ENCODE results near the gene MAML1. TPM values are rescaled to one million over a fixed set of nuclear protein-coding genes. Genes with fewer than 3 reads are reported as not detected.

Gene MAML1
- total and polyA plus RNA-seq, 2 donors = 10.5 to 13.3 TPM

GRCh38 chr5:179797741-179798140, 65.1 kb downstream of the MAML1 start:
- Histone ChIP-seq H3K4me3 (ENCODE audit: low read length in 2 of 2) (no peak overlapping the region), H3K27ac (ENCODE audit: low read depth in 1 of 2, low read length in 1 of 2) (no peak overlapping the region), H3K27me3 (ENCODE audit: control insufficient read depth in 2 of 2, insufficient read depth in 1 of 2, low read length in 1 of 2) (peaks cover 3 to 36% of the 10 kb centered on the region in 2 donors), H3K4me1 (ENCODE audit: control insufficient read depth in 2 of 2, insufficient read depth in 2 of 2, low read length in 2 of 2) (peaks cover 10 to 39% of the 10 kb centered on the region in 2 donors), H3K36me3 (ENCODE audit: control insufficient read depth in 2 of 2, insufficient read depth in 2 of 2, low read length in 1 of 2) (peaks cover 26 to 32% of the 10 kb centered on the region in 2 donors), H3K9me3 (ENCODE audit: control insufficient read depth in 2 of 2, insufficient read depth in 1 of 2, low read length in 1 of 2) (peaks cover 2 to 5% of the 10 kb centered on the region in 2 donors)
- DNase-seq (ENCODE audit: low read depth in 6 of 9, low spot score in 9 of 9) = no peak
- WGBS = 98% methylated on average over 30 of the region's 30 CpGs

DNA sequence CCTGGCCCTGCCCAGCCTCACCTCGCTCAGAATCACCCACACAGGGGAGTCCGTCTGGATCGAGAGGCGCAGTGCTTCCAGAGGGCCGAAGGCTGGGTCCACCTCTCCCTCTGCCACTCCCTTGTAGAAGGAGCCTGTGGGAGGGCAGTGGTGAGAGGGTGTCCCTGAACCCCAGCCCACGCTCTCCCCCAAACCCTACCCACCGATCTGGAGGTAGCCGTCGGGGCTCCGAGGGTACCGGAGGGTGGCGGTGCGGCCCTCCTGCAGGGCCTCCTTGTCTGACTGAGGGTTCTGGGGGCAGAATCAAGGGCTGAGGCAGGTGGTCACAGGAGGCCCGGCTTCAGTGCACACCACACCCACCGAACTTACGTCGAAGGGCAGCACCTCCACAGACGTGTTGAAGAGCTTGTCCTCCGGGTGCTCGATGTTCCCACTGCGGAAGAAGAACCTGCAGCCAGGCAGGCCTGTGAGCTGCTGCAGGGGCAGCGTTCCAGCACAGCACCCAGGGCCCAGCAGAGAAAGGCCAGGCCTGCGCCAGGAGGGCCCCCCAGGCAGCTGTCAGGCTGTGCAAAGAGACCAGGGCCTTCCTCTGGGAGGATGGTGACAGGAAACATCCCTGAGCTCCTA, 65.6 kb downstream of the MAML1 start:
- H3K36me3 ChIP-seq (ENCODE audit: control insufficient read depth in 2 of 2, insufficient read depth in 2 of 2, low read length in 1 of 2) = peaks cover 26 to 32% of the 10 kb centered on the region in 2 donors
- no peak for DNase-seq (ENCODE audit: low read depth in 6 of 9, low spot score in 9 of 9)
- peaks cover 2 to 5% of the 10 kb centered on the region in 2 donors for H3K9me3 ChIP-seq (ENCODE audit: control insufficient read depth in 2 of 2, insufficient read depth in 1 of 2, low read length in 1 of 2)
- H3K4me3 ChIP-seq (ENCODE audit: low read length in 2 of 2) = no peak overlapping the region
- no peak overlapping the region for H3K27ac ChIP-seq (ENCODE audit: low read depth in 1 of 2, low read length in 1 of 2)
- peaks cover 3 to 32% of the 10 kb centered on the region in 2 donors for H3K27me3 ChIP-seq (ENCODE audit: control insufficient read depth in 2 of 2, insufficient read depth in 1 of 2, low read length in 1 of 2)
- 97% methylated on average over 23 of the region's 23 CpGs for WGBS
- H3K4me1 ChIP-seq (ENCODE audit: control insufficient read depth in 2 of 2, insufficient read depth in 2 of 2, low read length in 2 of 2) = peaks cover 10 to 43% of the 10 kb centered on the region in 2 donors

DNA sequence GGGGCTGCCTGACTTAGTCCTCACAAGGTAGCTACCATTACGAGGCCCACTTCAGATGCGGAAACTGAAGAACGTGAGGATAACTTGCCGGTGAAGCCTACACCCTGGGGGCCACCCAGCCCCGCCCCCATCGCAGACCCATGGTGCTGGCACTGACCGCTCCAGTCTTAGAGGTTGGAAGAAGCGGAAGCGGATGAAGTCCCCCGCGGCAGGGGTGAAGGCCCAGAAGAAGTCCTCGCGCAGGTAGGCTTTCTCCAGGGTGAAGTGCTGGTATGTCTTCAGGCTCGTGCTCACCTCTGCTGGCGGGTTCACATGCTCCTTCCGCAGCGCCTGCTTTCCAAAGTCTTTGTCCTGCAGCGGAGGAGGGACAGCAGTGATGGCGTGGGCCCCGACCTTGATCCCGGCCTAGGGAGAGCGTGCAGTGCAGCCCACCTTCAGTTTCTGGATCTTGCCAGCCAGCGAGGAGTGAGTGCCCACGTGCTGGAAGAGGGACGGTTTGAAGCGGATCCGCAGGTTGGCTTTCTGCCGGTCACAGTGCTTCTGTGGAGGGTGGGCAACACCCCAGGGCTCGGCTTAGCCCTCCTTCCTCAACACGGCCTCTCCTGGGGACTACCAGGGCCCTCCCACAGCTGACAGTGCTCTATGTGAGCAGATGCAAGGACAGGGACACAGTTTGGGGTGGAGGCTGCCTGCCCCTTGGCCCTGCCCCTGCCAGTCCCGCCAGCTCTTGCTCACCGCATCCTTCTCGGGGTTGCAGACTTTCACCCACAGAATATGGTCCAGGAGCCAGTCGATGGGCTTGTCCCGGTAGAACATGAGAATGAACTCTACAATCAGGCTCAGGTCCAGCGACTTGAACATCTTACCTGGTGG, 66.4 kb downstream of the MAML1 start:
- Histone ChIP-seq H3K27me3 (ENCODE audit: control insufficient read depth in 2 of 2, insufficient read depth in 1 of 2, low read length in 1 of 2) (peaks cover 3 to 24% of the 10 kb centered on the region in 2 donors), H3K36me3 (ENCODE audit: control insufficient read depth in 2 of 2, insufficient read depth in 2 of 2, low read length in 1 of 2) (peaks cover 26 to 32% of the 10 kb centered on the region in 2 donors), H3K4me3 (ENCODE audit: low read length in 2 of 2) (no peak overlapping the region), H3K9me3 (ENCODE audit: control insufficient read depth in 2 of 2, insufficient read depth in 1 of 2, low read length in 1 of 2) (peaks cover 2 to 5% of the 10 kb centered on the region in 2 donors), H3K4me1 (ENCODE audit: control insufficient read depth in 2 of 2, insufficient read depth in 2 of 2, low read length in 2 of 2) (peaks cover 12 to 42% of the 10 kb centered on the region in 2 donors), H3K27ac (ENCODE audit: low read depth in 1 of 2, low read length in 1 of 2) (no peak overlapping the region)
- no peak for DNase-seq (ENCODE audit: low read depth in 6 of 9, low spot score in 9 of 9)
- 98% methylated on average over 36 of the region's 36 CpGs for WGBS

GRCh38 chr5:179799644-179799973, 67.0 kb downstream of the MAML1 start:
- Histone ChIP-seq H3K27me3 (ENCODE audit: control insufficient read depth in 2 of 2, insufficient read depth in 1 of 2, low read length in 1 of 2) (peaks cover 3 to 18% of the 10 kb centered on the region in 2 donors), H3K4me3 (ENCODE audit: low read length in 2 of 2) (no peak overlapping the region), H3K27ac (ENCODE audit: low read depth in 1 of 2, low read length in 1 of 2) (no peak overlapping the region), H3K4me1 (ENCODE audit: control insufficient read depth in 2 of 2, insufficient read depth in 2 of 2, low read length in 2 of 2) (peaks cover 9 to 42% of the 10 kb centered on the region in 2 donors), H3K9me3 (ENCODE audit: control insufficient read depth in 2 of 2, insufficient read depth in 1 of 2, low read length in 1 of 2) (peaks cover 2 to 5% of the 10 kb centered on the region in 2 donors), H3K36me3 (ENCODE audit: control insufficient read depth in 2 of 2, insufficient read depth in 2 of 2, low read length in 1 of 2) (peaks cover 26 to 32% of the 10 kb centered on the region in 2 donors)
- 93% methylated on average over 5 of the region's 5 CpGs for WGBS
- no peak for DNase-seq (ENCODE audit: low read depth in 6 of 9, low spot score in 9 of 9)

DNA sequence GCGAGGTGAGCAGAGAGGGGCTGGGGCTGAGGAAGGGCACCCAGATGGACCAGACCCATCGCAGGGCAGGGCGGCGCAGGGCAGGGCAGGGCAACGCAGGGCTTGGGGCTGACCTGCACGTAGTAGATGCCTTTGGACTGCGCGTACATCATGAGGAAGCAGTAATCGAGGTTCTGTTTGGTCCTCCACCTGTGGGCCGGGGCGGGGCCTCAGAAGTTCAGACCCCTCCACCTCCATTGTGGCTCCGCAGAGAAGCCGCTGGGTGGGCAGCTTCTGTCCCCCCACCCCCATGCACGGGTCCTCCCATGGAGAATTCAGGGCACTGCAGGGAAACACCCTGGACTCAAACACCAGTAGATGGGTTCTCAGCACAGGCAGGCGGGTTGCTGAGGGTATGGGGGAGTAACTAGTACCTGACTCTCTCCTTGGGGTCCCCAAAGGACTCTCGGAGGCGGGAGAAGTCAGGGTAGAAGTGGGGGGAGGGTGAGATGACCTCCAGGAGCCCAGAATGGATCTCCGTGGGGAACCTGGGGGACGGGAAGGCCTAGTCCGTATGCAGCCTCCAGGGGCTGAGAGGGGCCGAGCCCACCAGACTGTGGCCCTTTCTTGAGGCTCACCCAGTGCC, 67.6 kb downstream of the MAML1 start:
- 98% methylated on average over 21 of the region's 21 CpGs for WGBS
- H3K36me3 ChIP-seq (ENCODE audit: control insufficient read depth in 2 of 2, insufficient read depth in 2 of 2, low read length in 1 of 2) = peaks cover 26 to 32% of the 10 kb centered on the region in 2 donors
- no peak for DNase-seq (ENCODE audit: low read depth in 6 of 9, low spot score in 9 of 9)
- peaks cover 3 to 13% of the 10 kb centered on the region in 2 donors for H3K27me3 ChIP-seq (ENCODE audit: control insufficient read depth in 2 of 2, insufficient read depth in 1 of 2, low read length in 1 of 2)
- H3K27ac ChIP-seq (ENCODE audit: low read depth in 1 of 2, low read length in 1 of 2) = no peak overlapping the region
- H3K4me3 ChIP-seq (ENCODE audit: low read length in 2 of 2) = no peak overlapping the region
- peaks cover 9 to 42% of the 10 kb centered on the region in 2 donors for H3K4me1 ChIP-seq (ENCODE audit: control insufficient read depth in 2 of 2, insufficient read depth in 2 of 2, low read length in 2 of 2)
- H3K9me3 ChIP-seq (ENCODE audit: control insufficient read depth in 2 of 2, insufficient read depth in 1 of 2, low read length in 1 of 2) = peaks cover 2 to 5% of the 10 kb centered on the region in 2 donors

DNA sequence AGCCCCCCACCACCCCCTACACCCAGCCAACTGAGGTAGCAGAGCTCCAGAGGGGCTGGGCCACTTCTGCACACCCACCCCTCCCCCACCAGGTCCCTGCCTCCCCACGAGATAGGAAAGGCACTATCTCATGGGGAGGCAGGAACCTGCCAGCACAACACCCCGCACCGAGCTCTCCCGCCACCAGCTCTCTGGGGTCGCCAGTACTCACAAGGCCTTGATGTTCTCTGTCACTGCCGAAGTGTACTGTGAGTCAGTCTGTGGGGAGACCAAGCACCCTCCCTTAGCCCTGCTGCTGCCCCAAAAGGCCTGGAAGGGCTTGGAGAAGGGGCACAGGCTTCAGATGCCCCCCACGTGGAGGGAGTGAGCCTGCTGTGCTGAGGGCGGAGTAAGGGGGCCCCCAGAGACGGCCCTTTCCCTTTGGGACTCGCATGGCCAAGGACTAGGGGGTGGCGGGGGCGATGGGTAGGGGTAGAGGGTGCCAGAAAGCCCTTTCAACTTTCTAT, 68.1 kb downstream of the MAML1 start:
- no peak for DNase-seq (ENCODE audit: low read depth in 6 of 9, low spot score in 9 of 9)
- H3K36me3 ChIP-seq (ENCODE audit: control insufficient read depth in 2 of 2, insufficient read depth in 2 of 2, low read length in 1 of 2) = peaks cover 26 to 32% of the 10 kb centered on the region in 2 donors
- no peak overlapping the region for H3K27ac ChIP-seq (ENCODE audit: low read depth in 1 of 2, low read length in 1 of 2)
- H3K4me3 ChIP-seq (ENCODE audit: low read length in 2 of 2) = no peak overlapping the region
- peaks cover 0 to 11% of the 10 kb centered on the region in 2 donors for H3K27me3 ChIP-seq (ENCODE audit: control insufficient read depth in 2 of 2, insufficient read depth in 1 of 2, low read length in 1 of 2)
- WGBS = 92% methylated on average over 12 of the region's 12 CpGs
- peaks cover 2 to 5% of the 10 kb centered on the region in 2 donors for H3K9me3 ChIP-seq (ENCODE audit: control insufficient read depth in 2 of 2, insufficient read depth in 1 of 2, low read length in 1 of 2)
- H3K4me1 ChIP-seq (ENCODE audit: control insufficient read depth in 2 of 2, insufficient read depth in 2 of 2, low read length in 2 of 2) = peaks cover 10 to 44% of the 10 kb centered on the region in 2 donors

DNA sequence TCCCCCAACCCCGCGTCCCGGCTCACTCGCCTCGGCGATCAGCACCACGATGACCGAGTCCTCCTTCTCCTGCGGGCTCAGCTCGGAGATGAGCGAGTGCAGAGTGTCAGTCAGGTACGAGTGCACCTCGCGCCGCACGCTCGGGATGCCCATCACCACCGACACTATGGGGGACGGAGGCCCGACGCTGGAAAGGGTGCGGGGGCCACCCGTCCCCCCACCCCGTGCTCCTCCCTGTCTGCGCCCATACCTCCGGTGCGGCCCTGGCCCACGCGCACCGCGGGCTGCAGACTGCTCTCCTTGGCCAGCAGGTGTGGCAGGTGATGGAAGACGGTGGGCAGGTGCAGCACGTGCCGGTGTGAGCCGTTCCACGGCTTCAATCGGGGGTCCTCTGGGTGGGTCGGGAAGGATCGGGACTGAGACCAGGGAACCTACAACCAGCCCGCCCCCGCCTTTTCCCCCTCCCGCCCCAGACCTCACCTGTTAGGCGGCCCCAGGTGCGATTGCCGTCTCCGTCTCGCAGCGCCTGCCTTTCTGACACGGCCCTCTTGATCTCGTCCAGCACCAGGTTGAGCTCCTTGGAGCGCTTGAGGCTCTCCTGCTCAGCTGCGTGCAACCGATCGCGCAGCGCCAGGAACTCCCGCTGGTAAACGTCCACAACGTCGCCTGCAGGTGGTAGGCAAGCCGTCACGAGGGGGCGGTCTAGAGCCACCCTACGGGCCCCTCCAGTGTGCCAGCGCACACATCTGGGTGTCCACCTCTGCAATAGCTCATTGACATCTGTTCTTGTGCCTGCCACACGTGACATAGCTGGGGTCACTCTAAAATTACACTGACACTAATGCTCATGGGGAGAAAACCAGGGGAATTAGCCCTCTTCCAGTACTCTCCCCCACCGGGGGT, 68.9 kb downstream of the MAML1 start:
- peaks cover 2 to 3% of the 10 kb centered on the region in 2 donors for H3K9me3 ChIP-seq (ENCODE audit: control insufficient read depth in 2 of 2, insufficient read depth in 1 of 2, low read length in 1 of 2)
- H3K27ac ChIP-seq (ENCODE audit: low read depth in 1 of 2, low read length in 1 of 2) = no peak overlapping the region
- peak in 3 of 9 donors; percentile 72 to 86 (median 83) for DNase-seq (ENCODE audit: low read depth in 6 of 9, low spot score in 9 of 9)
- peaks cover 12 to 40% of the 10 kb centered on the region in 2 donors for H3K4me1 ChIP-seq (ENCODE audit: control insufficient read depth in 2 of 2, insufficient read depth in 2 of 2, low read length in 2 of 2)
- peaks cover 0 to 7% of the 10 kb centered on the region in 2 donors for H3K27me3 ChIP-seq (ENCODE audit: control insufficient read depth in 2 of 2, insufficient read depth in 1 of 2, low read length in 1 of 2)
- peaks cover 26 to 32% of the 10 kb centered on the region in 2 donors for H3K36me3 ChIP-seq (ENCODE audit: control insufficient read depth in 2 of 2, insufficient read depth in 2 of 2, low read length in 1 of 2)
- no peak overlapping the region for H3K4me3 ChIP-seq (ENCODE audit: low read length in 2 of 2)
- WGBS = 75% methylated on average over 67 of the region's 67 CpGs

DNA sequence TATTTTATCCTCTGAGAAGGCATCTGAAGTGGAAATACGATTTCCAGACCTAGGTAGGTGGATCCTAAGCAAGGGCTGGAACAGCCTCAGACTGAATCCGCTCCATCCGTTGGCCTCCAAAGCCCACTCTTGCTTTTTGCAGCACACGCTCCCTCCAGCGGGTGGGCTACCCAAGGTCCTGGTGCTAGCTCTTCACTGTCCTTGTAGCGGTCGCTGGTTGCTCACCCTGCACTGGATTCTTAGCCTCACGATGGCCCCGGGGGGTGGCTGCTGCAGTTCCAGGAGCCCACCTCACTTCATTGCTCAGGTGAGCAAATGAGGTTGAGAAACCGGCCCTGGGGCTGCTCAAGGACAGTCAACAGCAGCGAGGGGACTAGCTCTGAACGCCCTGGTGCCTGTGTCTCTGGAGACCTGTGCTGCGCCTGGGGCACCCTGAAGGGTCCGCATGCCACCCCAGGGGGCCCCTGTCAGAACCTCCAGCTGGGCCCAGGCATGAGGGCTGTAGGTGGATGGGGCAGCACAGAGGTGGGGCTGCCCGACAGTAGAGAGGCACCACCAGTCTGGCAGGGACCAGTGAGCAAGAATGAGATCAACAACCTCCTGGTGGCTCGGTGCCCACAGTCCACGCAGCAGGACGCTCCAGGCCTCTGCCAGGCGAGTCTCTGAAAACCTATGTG, 69.7 kb downstream of the MAML1 start:
- peaks cover 24 to 28% of the 10 kb centered on the region in 2 donors for H3K36me3 ChIP-seq (ENCODE audit: control insufficient read depth in 2 of 2, insufficient read depth in 2 of 2, low read length in 1 of 2)
- WGBS = 97% methylated on average over 19 of the region's 19 CpGs
- no peak for DNase-seq (ENCODE audit: low read depth in 6 of 9, low spot score in 9 of 9)

More for the DNA sequence above, 69.7 kb downstream of the MAML1 start:
- peaks cover 0 to 2% of the 10 kb centered on the region in 2 donors for H3K9me3 ChIP-seq (ENCODE audit: control insufficient read depth in 2 of 2, insufficient read depth in 1 of 2, low read length in 1 of 2)
- H3K4me1 ChIP-seq (ENCODE audit: control insufficient read depth in 2 of 2, insufficient read depth in 2 of 2, low read length in 2 of 2) = peaks cover 14 to 39% of the 10 kb centered on the region in 2 donors
- peaks cover 0 to 9% of the 10 kb centered on the region in 2 donors for H3K27me3 ChIP-seq (ENCODE audit: control insufficient read depth in 2 of 2, insufficient read depth in 1 of 2, low read length in 1 of 2)
- no peak overlapping the region for H3K4me3 ChIP-seq (ENCODE audit: low read length in 2 of 2)
- no peak overlapping the region for H3K27ac ChIP-seq (ENCODE audit: low read depth in 1 of 2, low read length in 1 of 2)

All from thymus (tissue), 11 donors.